WTC11 (cell line): ENCODE measurements around the gene KMT2D. TPM values are rescaled to one million over a fixed set of nuclear protein-coding genes. Genes with fewer than 3 reads are reported as not detected.

Experiments used
- ATAC-seq: fragments of 200-7000 bp; cut with Tn5 transposase; 2 replicates; pipeline ENCODE4 v1.10.0; 2021; ENCODE audit warnings: mild to moderate bottlenecking, moderate library complexity
- CTCF ChIA-PET: fragments of 300-600 bp; sonication (Branson Sonifier 250); formaldehyde crosslinking; loops from one replicate; lab custom pipeline; 2021; ENCODE audit warnings: antibody characterized with exemption; lab: Charles Lee
- POLR2A ChIA-PET: fragments of 350-600 bp; sonication (Branson Sonifier 250); formaldehyde crosslinking; loops from one replicate; lab custom pipeline; 2021; ENCODE audit warnings: antibody characterized with exemption; lab: Charles Lee
- DNase-seq: peaks from one replicate; pipeline ENCODE4 v3.0.0; 2021; ENCODE audit warnings: low spot score
- H3K27ac Mint-ChIP-seq: 2 replicates; pipeline ENCODE4 v1.8.0; 2021; ENCODE audit warnings: mixed read lengths
- H3K27me3 Mint-ChIP-seq: 2 replicates; pipeline ENCODE4 v1.8.0; 2021; ENCODE audit warnings: low read depth, mild to moderate bottlenecking, moderate library complexity, mixed read lengths
- H3K36me3 Mint-ChIP-seq: 2 replicates; pipeline ENCODE4 v1.8.0; 2021; ENCODE audit warnings: mixed read lengths
- H3K4me1 Mint-ChIP-seq: 2 replicates; pipeline ENCODE4 v1.8.0; 2022; ENCODE audit warnings: mixed read lengths
- H3K4me3 Mint-ChIP-seq: 2 replicates; pipeline ENCODE4 v1.8.0; 2021; ENCODE audit warnings: mild to moderate bottlenecking, moderate library complexity, mixed read lengths
- H3K9me3 Mint-ChIP-seq: 2 replicates; pipeline ENCODE4 v1.8.0; 2021; ENCODE audit warnings: mixed read lengths
- CREB1 ChIP-seq: sonication (generic); formaldehyde crosslinking; IDR thresholded peaks from 2 replicates; pipeline ENCODE4 v1.8.0; 2023; ENCODE audit warnings: mild to moderate bottlenecking, missing genetic modification reagents
- E2F4 ChIP-seq: sonication (generic); formaldehyde crosslinking; IDR thresholded peaks from 2 replicates; pipeline ENCODE4 v1.8.1; 2022; ENCODE audit warnings: low read depth, mild to moderate bottlenecking, moderate library complexity, missing genetic modification reagents, borderline replicate concordance
- ELF4 ChIP-seq: sonication (generic); formaldehyde crosslinking; IDR thresholded peaks from 2 replicates; pipeline ENCODE4 v1.8.1; 2022; ENCODE audit warnings: low read depth, mild to moderate bottlenecking, moderate library complexity, missing genetic modification reagents
- EMX1 ChIP-seq: fragments of 250-450 bp; sonication (Bioruptor Pico); IDR thresholded peaks from 2 replicates; pipeline ENCODE4 v1.8.0; 2021; ENCODE audit warnings: mild to moderate bottlenecking
- ETV6 ChIP-seq: sonication (generic); formaldehyde crosslinking; IDR thresholded peaks from 2 replicates; pipeline ENCODE4 v1.8.1; 2022; ENCODE audit warnings: mild to moderate bottlenecking, missing genetic modification reagents
- FOXJ3 ChIP-seq: sonication (generic); formaldehyde crosslinking; IDR thresholded peaks from 2 replicates; pipeline ENCODE4 v1.9.0; 2021; ENCODE audit warnings: missing genetic modification reagents, mild to moderate bottlenecking, borderline replicate concordance
- FOXK1 ChIP-seq: sonication (generic); formaldehyde crosslinking; IDR thresholded peaks from 2 replicates; pipeline ENCODE4 v1.8.0; 2022; ENCODE audit warnings: mild to moderate bottlenecking, moderate library complexity, missing genetic modification reagents
- JAZF1 ChIP-seq: fragments of 250-450 bp; sonication (Bioruptor Pico); IDR thresholded peaks from 2 replicates; pipeline ENCODE4 v1.9.0; 2021; ENCODE audit warnings: moderate library complexity, mild to moderate bottlenecking, inconsistent platforms
- NR2C2 ChIP-seq: sonication (generic); formaldehyde crosslinking; IDR thresholded peaks from 2 replicates; pipeline ENCODE4 v1.8.0; 2022; ENCODE audit warnings: mild to moderate bottlenecking, missing genetic modification reagents
- NR3C1 ChIP-seq: sonication (generic); formaldehyde crosslinking; conservative IDR thresholded peaks from 2 replicates; pipeline ENCODE4 v1.8.1; 2023; ENCODE audit warnings: low read depth, mild to moderate bottlenecking, missing genetic modification reagents
- RORB ChIP-seq: fragments of 250-450 bp; sonication (Bioruptor Pico); IDR thresholded peaks from 2 replicates; pipeline ENCODE4 v1.9.0; 2021; ENCODE audit warnings: mild to moderate bottlenecking
- SMAD3 ChIP-seq: sonication (generic); formaldehyde crosslinking; IDR thresholded peaks from 2 replicates; pipeline ENCODE4 v1.8.0; 2022; ENCODE audit warnings: missing genetic modification reagents, mild to moderate bottlenecking, borderline replicate concordance
- TCF7 ChIP-seq: sonication (generic); formaldehyde crosslinking; IDR thresholded peaks from 2 replicates; pipeline ENCODE4 v1.8.0; 2022; ENCODE audit warnings: mild to moderate bottlenecking, low read depth, missing genetic modification reagents, moderate library complexity
- TEAD4 ChIP-seq: sonication (generic); formaldehyde crosslinking; IDR thresholded peaks from 2 replicates; pipeline ENCODE4 v1.8.0; 2022; ENCODE audit warnings: mild to moderate bottlenecking, missing genetic modification reagents
- ZBTB21 ChIP-seq: sonication (generic); formaldehyde crosslinking; IDR thresholded peaks from 2 replicates; pipeline ENCODE4 v1.8.1; 2023; ENCODE audit warnings: mild to moderate bottlenecking, missing genetic modification reagents, borderline replicate concordance
- ZBTB43 ChIP-seq: sonication (generic); formaldehyde crosslinking; IDR thresholded peaks from 2 replicates; pipeline ENCODE4 v1.8.1; 2023; ENCODE audit warnings: mild to moderate bottlenecking, missing genetic modification reagents
- ZNF532 ChIP-seq: fragments of 250-450 bp; sonication (Bioruptor Pico); IDR thresholded peaks from 2 replicates; pipeline ENCODE4 v1.9.0; 2021; ENCODE audit warnings: mild to moderate bottlenecking, borderline replicate concordance
- total RNA-seq: library from RNA; stranded (reverse); gene quantifications from 3 replicates; pipeline ENCODE4 v1.2.3, GENCODE V29; 2021
- TF ChIP-seq, protein P1 (sequence below): sonication (generic); formaldehyde crosslinking; IDR thresholded peaks from 2 replicates; pipeline ENCODE4 v1.8.0; 2022; ENCODE audit warnings: missing genetic modification reagents
- TF ChIP-seq, protein P2 (sequence below): fragments of 250-450 bp; sonication (Bioruptor Pico); IDR thresholded peaks from 2 replicates; pipeline ENCODE4 v1.9.0; 2021; ENCODE audit warnings: moderate library complexity, mild to moderate bottlenecking, inconsistent platforms, borderline replicate concordance
- TF ChIP-seq, protein P3 (sequence below): fragments of 250-450 bp; sonication (Bioruptor Pico); IDR thresholded peaks from 2 replicates; pipeline ENCODE4 v1.9.0; 2021; ENCODE audit warnings: mild to moderate bottlenecking
- TF ChIP-seq, protein P4 (sequence below): sonication (generic); formaldehyde crosslinking; IDR thresholded peaks from 2 replicates; pipeline ENCODE4 v1.8.1; 2022; ENCODE audit warnings: mild to moderate bottlenecking, moderate library complexity, missing genetic modification reagents

KMT2D gene
- total RNA-seq, 1 experiment from 2014 or later: 101 TPM

GRCh38 chr12:49108958-49109404 lies 48.4 kb upstream of the KMT2D start (continued):
- TF ChIP-seq, protein P1, sequence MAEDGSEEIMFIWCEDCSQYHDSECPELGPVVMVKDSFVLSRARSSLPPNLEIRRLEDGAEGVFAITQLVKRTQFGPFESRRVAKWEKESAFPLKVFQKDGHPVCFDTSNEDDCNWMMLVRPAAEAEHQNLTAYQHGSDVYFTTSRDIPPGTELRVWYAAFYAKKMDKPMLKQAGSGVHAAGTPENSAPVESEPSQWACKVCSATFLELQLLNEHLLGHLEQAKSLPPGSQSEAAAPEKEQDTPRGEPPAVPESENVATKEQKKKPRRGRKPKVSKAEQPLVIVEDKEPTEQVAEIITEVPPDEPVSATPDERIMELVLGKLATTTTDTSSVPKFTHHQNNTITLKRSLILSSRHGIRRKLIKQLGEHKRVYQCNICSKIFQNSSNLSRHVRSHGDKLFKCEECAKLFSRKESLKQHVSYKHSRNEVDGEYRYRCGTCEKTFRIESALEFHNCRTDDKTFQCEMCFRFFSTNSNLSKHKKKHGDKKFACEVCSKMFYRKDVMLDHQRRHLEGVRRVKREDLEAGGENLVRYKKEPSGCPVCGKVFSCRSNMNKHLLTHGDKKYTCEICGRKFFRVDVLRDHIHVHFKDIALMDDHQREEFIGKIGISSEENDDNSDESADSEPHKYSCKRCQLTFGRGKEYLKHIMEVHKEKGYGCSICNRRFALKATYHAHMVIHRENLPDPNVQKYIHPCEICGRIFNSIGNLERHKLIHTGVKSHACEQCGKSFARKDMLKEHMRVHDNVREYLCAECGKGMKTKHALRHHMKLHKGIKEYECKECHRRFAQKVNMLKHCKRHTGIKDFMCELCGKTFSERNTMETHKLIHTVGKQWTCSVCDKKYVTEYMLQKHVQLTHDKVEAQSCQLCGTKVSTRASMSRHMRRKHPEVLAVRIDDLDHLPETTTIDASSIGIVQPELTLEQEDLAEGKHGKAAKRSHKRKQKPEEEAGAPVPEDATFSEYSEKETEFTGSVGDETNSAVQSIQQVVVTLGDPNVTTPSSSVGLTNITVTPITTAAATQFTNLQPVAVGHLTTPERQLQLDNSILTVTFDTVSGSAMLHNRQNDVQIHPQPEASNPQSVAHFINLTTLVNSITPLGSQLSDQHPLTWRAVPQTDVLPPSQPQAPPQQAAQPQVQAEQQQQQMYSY (CRISPR knock-in tag): no peak
- TF ChIP-seq FOXK1 (no peak), EMX1 (CRISPR knock-in tag) (no peak), FOXJ3 (no peak), ZBTB21 (no peak), SMAD3 (CRISPR knock-in tag) (no peak), NR3C1 (CRISPR knock-in tag) (no peak), CREB1 (CRISPR knock-in tag) (no peak)
- TF ChIP-seq, protein P2, sequence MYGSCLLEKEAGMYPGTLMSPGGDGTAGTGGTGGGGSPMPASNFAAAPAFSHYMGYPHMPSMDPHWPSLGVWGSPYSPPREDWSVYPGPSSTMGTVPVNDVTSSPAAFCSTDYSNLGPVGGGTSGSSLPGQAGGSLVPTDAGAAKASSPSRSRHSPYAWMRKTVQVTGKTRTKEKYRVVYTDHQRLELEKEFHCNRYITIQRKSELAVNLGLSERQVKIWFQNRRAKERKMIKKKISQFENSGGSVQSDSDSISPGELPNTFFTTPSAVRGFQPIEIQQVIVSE (CRISPR knock-in tag): no peak
- TF ChIP-seq, protein P3, sequence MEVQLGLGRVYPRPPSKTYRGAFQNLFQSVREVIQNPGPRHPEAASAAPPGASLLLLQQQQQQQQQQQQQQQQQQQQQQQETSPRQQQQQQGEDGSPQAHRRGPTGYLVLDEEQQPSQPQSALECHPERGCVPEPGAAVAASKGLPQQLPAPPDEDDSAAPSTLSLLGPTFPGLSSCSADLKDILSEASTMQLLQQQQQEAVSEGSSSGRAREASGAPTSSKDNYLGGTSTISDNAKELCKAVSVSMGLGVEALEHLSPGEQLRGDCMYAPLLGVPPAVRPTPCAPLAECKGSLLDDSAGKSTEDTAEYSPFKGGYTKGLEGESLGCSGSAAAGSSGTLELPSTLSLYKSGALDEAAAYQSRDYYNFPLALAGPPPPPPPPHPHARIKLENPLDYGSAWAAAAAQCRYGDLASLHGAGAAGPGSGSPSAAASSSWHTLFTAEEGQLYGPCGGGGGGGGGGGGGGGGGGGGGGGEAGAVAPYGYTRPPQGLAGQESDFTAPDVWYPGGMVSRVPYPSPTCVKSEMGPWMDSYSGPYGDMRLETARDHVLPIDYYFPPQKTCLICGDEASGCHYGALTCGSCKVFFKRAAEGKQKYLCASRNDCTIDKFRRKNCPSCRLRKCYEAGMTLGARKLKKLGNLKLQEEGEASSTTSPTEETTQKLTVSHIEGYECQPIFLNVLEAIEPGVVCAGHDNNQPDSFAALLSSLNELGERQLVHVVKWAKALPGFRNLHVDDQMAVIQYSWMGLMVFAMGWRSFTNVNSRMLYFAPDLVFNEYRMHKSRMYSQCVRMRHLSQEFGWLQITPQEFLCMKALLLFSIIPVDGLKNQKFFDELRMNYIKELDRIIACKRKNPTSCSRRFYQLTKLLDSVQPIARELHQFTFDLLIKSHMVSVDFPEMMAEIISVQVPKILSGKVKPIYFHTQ (CRISPR knock-in tag): no peak

DNA sequence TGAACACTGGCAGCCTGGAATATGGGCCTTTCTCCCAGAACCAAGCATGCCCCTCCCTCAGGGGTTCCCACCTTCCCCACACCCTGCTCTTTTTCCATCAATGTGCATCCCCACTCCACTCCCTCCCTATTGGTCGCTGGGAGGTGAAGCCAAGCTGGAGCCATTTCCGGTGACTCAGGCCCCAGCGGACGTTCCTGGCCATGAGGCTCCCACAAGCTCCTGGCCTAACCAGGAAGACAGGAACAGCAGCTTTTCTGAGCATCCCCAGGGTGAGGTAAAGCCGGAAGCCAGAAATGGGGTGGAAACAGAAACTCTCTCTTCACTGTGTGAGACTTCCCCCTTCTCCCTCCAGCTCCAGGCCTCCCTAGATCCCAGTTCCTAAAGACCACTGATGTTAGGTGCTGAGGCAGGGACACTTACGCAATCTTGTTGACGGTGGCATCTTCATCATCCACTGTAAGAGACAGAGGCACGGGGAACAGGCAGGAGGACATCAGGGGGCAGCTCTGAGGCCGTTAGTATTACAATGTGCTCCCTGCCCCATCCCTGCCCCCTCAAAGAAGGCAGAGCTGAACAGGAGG lies 45.0 kb upstream of the KMT2D start:
- Mint-ChIP-seq H3K36me3 (peaks cover 32% of the 10 kb centered on the region), H3K4me1 (peaks cover 25% of the 10 kb centered on the region), H3K4me3 (no peak overlapping the region), H3K27me3 (no peaks in the 10 kb centered on the region), H3K27ac (no peak overlapping the region), H3K9me3 (no peaks in the 10 kb centered on the region)
- DNase-seq: no peak
- ChIA-PET POLR2A (no interaction called here), CTCF (interaction anchor here (1.0 to 14.5 kb wide), 6 partner anchors 13 to 118 kb away, joined by 3 to 216 read pairs (median 5); no protein-coding TSS in a partner anchor)
- ATAC-seq: no peak
- no peak for TF ChIP-seq NR2C2 (CRISPR knock-in tag)
- TF ChIP-seq ELF4 (CRISPR knock-in tag): no peak
- no peak for TF ChIP-seq ZNF532 (CRISPR knock-in tag)
- TF ChIP-seq, protein P4, sequence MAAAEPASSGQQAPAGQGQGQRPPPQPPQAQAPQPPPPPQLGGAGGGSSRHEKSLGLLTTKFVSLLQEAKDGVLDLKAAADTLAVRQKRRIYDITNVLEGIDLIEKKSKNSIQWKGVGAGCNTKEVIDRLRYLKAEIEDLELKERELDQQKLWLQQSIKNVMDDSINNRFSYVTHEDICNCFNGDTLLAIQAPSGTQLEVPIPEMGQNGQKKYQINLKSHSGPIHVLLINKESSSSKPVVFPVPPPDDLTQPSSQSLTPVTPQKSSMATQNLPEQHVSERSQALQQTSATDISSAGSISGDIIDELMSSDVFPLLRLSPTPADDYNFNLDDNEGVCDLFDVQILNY (CRISPR knock-in tag): no peak
- no peak for TF ChIP-seq FOXJ3
- TF ChIP-seq ETV6 (CRISPR knock-in tag): no peak
- no peak for TF ChIP-seq RORB (CRISPR knock-in tag)
- no peak for TF ChIP-seq E2F4 (CRISPR knock-in tag)
- TF ChIP-seq ZBTB43 (CRISPR knock-in tag): no peak
- TF ChIP-seq TCF7 (CRISPR knock-in tag): no peak
- TF ChIP-seq TEAD4 (CRISPR knock-in tag): no peak
- no peak for TF ChIP-seq JAZF1 (CRISPR knock-in tag)
